G401 (cell line): Measurements from ENCODE around the gene TBC1D9. TPM values are rescaled to one million over a fixed set of nuclear protein-coding genes. Genes with fewer than 3 reads are reported as not detected.
"Not testable (repeated sequence)": the region's sequence is repeated elsewhere in the genome, so short reads cannot be mapped to it uniquely, and the experiment has no call there.

Experiments
- DNase-seq: peaks from one replicate; pipeline ENCODE4 v3.0.0-alpha.2; 2015; ENCODE audit warnings: low spot score
- in situ Hi-C: cut with HindIII; loops from 2 replicates; pipeline ENCODE4 v1.10.0; 2016; ENCODE audit warnings: low sequenced_read_pairs, mixed read lengths
- total RNA-seq: library from RNA; depleted of rRNA; stranded (reverse); fragments of >200 nt; shearing (Covaris generic); gene quantifications from 2 replicates; pipeline ENCODE4 v1.2.3, GENCODE V29; 2014; rRNA removed

The TBC1D9 gene
- total RNA-seq: 4.7 and 9.4 TPM in 2 replicates

DNA sequence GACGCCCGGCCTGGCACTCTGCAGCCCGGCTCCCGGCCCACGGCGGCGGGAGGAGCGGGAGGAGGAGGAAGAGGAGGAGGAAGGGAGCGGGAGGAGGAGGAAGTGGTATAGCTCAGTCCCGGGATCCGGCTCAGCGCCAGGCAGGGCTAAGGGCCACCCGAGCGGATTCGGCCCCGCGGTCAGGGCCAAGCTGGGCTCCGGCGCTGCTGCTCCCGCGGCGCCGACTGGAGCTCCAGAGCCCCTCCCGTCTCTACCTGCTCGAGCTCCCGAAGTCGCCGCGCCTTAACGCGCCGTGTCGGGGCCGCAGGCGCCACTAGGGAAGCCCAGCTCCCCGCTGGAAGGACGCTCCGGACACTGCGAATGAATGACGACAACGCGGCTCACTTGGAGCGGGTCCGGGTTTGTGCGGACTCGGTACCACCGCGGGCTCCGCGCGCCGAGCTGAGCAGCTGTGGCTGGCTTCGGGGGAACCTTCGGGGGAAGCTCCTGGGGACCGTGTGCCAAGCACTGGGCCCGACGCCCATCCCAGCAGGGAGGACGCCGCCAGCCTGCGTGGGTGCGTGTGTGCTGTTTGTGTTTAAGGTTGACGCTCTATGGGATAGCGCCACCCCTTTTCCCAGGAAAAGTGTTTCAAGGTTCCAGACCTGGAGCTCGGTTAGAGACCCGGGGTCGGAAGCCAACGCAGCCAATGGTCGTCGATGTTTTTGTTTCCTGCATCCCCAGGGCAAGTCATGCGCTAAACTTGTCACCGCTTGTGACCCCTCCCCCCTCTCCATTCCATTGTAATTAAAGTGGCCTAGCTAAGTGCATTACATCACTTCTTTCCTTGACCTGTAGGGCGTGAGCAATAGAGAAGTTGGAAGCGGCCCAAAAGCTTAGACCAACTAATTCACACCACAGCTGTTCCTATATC lies at the start of gene TBC1D9:
Gene TBC1D9 (minus strand): TSS at position 67 of the 913 bp plus-strand sequence. CDS start 340 bp downstream, outside the sequence.
- DNase-seq: peak; percentile 89
- in situ Hi-C loops: no loop called here

DNA sequence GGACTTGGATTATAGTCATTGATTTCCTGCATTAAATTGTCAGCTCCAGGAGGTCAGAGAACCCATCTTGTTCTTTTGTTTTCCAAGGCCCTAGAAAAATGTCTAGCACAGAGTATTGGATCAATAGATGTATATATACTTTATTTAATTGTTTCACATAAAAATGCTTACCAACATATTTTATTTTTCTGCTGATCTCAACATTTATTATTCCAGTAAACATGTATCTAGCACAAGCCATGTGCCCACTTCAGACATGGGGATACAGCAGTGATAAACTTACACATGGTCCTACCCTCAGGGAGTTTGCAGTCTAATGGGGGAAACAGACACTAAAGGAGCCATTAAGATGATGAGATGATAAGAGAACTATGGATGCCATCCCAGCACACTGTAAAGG lies 49.1 kb upstream of the TBC1D9 start:
- no peak for DNase-seq
- in situ Hi-C loops: no loop called here

DNA sequence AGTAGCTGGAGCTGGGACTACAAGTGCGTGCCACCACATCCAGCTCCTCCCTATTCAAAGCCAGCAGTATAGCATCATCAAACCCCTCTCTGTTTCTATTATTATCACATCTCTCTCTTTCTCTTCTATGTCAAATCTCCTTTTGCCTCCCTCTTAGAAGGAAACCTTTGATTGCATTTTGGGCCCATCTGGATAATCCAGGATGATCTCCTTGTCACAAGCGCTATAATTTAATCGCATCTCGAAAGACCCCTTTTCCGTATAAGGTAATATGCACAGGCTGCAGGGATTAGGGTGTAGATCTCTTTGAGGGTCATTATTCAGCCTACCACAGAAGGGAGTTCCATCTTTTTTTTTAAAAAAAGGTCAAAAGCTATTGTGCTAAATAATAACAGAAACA lies 46.4 kb upstream of the TBC1D9 start:
- in situ Hi-C loops: no loop called here
- no peak for DNase-seq

DNA sequence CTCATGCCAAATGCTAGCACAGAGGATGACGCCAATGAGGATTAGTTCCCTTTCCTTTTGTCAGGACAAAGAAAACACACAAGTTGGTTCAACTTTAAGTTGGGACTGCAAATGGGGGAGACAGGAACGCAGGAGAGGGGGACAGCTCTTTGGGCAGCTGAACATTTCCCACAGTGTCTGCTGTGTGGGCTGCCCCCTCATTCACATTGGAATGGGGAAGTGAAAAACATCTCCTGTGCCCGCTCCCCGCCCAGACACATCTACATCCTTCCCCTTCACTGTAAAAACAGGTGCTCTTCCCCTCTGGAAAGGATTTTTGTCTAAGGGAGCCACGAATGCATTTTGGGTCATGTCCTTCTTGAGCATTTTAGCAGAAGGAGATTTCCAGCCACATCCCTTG lies 44.5 kb upstream of the TBC1D9 start:
- in situ Hi-C loops: no loop called here
- DNase-seq: no peak

DNA sequence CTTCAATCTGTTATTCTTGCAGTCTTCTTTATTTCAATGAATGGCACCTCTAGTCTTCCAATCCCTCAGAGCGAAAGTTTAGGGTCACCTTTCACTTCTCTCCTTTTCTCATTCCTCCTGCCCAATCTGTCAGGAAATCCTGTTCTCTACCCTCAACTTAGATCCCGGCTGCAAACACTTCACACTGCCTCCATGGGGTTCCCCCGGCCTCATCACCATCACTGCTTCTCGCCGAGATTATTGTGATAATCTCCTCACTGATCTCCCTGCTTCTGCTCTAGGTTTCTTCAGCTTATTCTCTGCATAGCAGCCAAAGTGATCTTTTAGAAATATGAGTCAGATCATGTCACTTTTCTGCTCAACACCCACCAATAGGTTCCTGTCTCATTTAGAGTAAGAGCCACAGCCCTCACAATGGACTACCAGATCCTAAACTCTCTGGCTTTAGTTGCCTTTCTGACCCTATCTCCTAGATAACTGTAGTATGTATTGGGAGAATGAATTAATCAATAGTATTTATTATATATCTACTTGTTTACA lies 43.6 kb upstream of the TBC1D9 start:
- no peak for DNase-seq
- in situ Hi-C loops: no loop called here

DNA sequence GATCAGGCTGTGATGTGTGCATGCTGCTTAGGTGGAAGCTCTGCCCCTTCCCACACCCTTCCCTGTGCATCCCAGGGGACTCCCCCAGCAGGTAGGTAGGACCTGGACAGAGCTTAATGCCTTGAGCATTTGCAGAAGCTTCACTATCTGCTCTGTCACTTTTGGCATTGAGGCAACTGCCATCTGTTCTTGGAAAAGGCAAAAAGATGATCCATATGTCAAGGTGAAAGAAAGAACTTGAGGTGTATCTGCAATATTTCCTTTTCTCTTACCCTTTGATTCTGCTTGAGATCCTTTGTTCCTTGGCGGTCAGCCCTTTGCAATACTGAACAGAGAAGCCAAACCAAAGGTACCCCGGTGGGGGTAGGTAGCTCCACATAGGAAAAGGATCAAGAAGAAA lies 37.1 kb upstream of the TBC1D9 start:
- in situ Hi-C loops: no loop called here
- DNase-seq: peak; percentile 85

DNA sequence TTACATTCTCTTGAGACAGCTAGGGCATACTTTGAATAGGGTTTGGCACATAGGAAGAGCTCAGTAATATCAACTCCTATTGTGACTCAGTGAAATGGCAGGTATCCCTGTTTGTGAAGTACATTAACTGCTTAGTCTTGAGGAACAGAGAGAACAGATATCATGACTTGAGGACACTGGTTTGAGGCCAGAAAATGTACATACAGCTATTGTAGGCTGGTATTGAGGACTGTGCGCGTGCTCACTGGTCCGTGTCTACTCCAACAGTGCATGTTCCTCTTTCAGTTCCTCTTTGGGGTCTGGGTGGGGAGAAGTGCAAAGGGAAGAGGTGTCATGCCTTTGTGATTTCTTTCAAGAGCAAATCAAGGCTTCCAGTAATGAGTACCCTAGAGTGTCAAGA lies 34.6 kb upstream of the TBC1D9 start:
- no peak for DNase-seq
- in situ Hi-C loops: no loop called here

DNA sequence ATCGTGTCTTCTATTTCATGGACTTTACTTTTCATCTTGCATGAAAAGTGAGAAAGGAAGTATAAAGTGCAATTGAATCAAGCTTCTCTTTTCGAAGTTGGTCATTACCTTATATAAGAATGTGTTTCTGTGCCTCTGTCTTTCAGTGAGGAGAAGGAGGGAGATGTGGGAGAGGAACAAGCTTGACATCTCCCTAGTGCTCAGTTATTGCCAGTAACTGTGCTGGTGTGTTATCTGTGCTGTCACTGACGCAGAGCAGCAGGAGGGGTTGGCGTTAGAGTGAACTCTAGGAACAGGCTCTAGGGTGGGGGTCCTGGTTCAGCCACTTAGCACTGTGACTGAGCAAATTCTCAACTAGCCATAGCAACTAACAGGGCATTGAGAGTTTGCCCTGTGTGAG lies 34.0 kb upstream of the TBC1D9 start:
- in situ Hi-C loops: no loop called here
- no peak for DNase-seq

DNA sequence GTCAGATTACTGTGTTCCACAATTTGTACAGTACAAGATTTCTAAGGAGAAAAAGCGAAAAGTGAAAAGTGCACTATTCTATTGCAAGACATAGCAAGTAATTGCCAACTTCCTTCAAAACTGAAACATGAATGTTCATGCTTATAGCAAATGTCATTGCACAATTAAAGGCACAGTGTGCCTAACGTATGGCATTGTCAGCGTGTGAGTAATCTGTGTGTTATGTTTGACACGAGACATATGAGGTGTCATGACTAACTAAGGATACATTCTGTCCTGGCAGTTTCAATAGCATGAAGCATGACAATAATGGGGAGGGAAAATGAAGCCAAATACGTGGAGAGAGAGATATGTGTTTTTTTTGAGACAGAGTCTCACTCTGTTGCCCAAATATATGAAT lies 33.6 kb upstream of the TBC1D9 start:
- in situ Hi-C loops: no loop called here
- no peak for DNase-seq

DNA sequence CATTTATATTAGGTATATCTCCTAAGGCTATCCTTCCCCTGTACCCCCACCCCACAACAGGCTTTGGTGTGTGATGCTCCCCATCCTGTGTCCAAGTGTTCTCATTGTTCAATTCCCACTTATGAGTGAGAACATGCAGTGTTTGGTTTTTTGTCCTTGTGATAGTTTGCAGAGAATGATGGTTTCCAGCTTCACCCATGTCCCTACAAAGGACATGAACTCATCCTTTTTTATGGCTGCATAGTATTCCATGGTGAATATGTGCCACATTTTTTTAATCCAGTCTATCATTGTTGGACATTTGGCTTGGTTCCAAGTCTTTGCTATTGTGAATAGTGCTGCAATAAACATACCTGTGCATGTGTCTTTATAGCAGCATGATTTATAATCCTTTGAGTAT lies 26.6 kb upstream of the TBC1D9 start:
- in situ Hi-C loops: not testable (repeated sequence)

DNA sequence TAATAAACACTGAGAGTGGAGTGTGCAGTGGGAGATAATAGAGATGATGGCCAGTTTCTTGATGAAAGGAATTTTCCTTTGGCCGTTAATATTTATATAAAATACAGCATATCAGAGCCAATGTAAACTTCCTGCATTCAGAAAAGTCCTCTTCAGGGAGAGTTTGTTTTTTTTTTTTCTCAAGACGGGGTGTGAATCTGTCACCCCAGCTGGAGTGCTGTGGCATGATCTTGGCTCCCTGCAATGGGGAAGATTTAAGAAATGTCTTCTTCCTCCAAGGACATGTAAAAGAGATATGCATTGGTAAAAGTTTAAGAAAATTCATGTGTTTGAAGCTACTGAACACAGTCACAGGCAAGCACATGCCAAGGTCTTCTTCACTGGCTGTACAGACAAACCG lies 25.4 kb upstream of the TBC1D9 start:
- DNase-seq: no peak
- in situ Hi-C loops: no loop called here

More for the DNA sequence above, 26.6 kb upstream of the TBC1D9 start:
- DNase-seq: not testable (repeated sequence)

DNA sequence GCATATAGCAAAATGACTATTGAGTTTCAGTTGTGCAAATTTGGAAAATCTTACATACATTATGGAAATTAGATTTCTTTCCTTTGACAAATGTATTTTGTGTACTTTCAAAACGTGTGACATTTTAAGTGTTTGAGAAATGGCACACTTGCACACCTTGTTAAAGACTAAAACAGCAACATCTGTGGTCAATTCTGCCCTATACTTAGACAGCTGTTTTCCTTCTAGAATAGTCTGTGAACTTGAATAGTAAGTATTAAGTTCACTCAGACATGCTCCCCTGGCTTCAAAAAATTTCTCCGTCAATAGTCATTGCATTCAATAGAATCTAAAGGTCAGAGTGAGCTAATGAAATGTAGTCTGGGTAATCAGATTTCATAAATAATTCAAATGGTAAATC lies 21.7 kb upstream of the TBC1D9 start:
- in situ Hi-C loops: no loop called here
- DNase-seq: no peak

DNA sequence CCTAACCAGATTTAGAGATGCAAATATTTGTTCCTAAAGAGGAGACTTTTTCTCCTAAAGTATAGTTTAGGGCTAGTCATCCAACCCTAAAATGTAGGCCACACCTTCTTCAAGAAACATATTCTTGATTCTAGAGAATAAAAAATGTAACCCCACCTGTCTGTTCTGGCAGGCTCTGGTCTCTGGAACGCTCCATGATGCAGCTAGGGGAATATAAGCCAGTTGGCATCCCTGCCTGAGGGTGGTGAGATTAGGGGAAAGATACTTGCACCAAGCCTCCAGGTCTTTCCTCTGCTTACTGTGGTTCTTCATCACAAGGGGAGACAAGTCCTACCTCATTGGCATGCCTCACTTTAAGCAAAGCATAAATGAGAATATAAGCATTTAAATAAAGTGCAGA lies 21.2 kb upstream of the TBC1D9 start:
- DNase-seq: peak; percentile 75

DNA sequence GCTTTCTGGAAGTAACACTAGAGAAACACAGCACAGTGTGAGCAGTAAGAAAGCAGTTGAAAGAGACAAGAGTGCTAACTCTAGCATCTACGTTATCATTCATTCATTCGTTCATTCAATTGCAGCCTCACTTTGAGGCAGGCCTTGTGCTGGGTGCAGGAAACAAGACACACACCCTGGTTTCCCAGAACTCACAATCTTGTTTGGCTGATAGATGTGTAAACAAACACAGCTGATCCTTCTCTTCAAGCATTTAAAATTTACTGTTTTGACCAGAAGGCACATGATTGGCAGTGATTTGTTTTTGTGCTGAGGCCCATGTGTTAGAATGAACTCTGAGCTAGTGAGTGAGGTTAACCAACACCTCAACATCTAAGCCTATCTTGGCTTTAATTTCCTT lies 20.4 kb upstream of the TBC1D9 start:
- peak; percentile 32 for DNase-seq
- in situ Hi-C loops: no loop called here

More for the DNA sequence above, 21.2 kb upstream of the TBC1D9 start:
- in situ Hi-C loops: no loop called here

DNA sequence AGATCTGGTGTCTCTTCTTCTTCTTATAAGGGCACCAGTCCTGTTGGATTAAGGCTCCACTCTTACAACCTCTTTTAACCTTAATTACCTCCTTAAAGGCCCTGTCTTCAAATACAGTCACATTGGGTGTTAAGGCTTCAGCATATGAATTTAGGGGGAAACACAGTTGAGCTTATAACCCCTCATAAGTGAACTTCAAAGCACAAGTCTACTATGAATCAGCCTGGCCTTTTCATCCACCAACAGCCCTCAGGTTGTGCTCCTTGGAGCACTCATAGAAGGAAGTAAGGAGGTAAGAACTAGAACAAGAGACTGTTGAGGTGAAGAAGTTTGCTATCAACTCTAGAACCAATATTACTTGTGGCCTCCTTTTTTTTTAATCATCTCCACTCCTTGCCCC lies 18.8 kb upstream of the TBC1D9 start:
- in situ Hi-C loops: no loop called here
- DNase-seq: no peak

DNA sequence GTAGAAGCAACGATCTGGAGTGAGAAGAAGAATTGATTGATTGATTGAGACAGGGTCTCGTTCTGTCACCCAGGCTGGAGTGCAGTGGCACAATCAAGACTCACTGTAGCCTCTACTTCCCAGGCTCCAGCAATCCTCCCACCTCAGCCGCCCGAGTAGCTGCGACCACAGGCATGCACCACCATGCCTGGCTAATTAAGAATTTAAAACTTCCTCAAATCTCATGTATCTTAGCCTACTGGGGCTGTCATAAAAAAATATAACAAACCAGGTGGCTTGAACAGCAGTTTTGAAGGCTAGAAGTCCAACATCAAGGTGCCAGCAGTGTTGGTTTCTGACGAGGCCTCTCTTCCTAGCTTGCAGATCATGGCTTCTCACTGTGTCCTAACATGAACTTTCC lies 18.3 kb upstream of the TBC1D9 start:
- in situ Hi-C loops: no loop called here
- DNase-seq: no peak

DNA sequence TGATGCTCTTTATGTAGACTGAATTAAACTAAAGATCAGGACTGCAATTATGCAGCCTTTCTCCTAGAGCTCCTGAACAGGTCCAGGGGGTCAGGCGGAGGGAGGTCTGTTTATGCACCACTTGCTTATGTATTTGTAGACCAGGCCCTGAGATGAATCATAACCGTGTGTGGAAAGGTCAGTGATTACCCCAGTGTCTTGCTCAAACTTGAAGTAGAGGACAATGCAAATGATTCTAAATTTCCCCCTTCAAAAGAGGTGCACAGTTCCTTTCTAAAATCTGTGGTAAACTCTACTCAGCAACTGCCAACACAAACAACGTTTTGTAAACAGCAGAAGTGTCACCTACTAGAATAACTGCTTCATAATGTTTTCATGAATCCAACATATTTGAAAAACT lies 13.0 kb upstream of the TBC1D9 start:
- no peak for DNase-seq
- in situ Hi-C loops: no loop called here

DNA sequence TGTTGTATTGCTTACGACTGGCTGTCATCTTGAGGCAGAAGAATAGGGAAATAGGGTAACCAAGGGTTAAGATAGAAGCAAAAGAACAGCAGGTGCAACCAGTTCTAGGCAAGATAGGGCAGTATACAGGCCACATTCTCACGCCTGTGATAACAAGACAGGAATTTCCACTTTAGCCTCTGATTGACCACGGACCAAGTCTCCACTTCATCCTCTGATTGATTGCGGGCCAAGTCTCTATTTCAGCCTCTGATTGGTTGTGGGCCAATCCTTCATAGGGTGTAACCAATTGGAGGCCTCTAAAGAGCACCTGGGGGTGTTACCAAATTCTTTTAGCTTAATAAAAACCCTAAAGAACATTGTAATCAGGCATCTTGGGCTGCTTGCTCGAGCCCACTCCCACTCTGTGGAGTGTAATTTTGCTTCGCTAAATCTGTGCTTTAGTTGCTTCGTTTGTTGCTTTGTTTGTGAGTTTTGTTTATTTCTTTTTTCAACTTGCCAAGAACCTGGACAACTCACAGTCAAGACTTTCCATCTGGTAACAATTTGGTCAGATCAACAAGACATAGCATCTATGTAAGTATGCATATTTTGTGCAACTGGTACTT lies 8.7 kb upstream of the TBC1D9 start:
- in situ Hi-C loops: no loop called here
- DNase-seq: no peak

DNA sequence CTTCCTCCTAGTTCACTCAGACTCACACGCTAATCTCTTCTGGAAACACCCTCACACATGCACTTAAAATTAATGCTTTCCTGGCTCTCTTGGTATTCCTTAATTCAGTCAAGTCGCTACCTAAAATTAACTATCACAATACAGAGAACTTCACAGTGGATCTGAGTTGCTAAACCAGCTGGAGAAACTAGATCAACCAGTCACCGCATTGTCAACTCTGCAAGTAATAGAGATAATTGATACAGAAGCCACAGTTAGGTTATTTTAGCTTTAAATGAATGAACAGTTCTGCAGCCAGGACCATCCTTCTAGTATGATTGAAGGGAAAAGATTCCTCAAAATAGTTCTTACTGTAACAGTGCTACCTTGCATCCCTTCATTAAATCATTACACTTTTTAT lies 6.0 kb upstream of the TBC1D9 start:
- DNase-seq: no peak
- in situ Hi-C loops: no loop called here

DNA sequence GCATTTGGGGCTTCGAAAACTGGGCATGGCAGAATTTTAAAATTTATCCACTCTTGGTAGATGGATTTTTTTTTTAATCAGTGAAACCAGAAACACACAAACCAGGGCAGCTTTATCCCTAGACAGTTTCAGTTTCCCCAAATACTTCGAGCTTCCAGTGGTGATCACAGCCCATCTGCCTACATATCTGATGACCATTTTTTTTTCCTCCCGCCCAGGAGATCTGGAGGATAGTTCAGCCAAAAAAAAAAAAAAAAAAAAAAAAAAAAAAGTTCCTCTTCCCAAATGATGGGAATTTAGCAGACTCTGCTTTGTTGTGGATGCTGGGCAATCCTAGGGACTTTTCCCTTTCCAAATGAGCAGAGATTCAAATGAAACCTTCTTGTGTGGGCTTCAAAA lies 1.0 kb upstream of the TBC1D9 start:
- in situ Hi-C loops: no loop called here

More for the DNA sequence above, 1.0 kb upstream of the TBC1D9 start:
- DNase-seq: no peak
